GM19238 (cell line): ENCODE data around the gene SHC3.

Experiments used
- DNase-seq: peaks from one replicate; pipeline ENCODE4 v3.0.0; 2011; ENCODE audit warnings: low spot score; ENCODE audit not compliant: insufficient read length

SHC3 gene

GRCh38 chr9:88987661-88988060 lies 191.0 kb downstream of the SHC3 start:
- DNase-seq, result no peak

- no peak for DNase-seq
Measured at GRCh38 chr9:88986776-88987175, 191.8 kb downstream of the SHC3 start.

- DNase-seq, result no peak
Measured at GRCh38 chr9:88985616-88986015, 193.0 kb downstream of the SHC3 start.

GRCh38 chr9:88984543-88984883 lies 194.1 kb downstream of the SHC3 start:
- DNase-seq, result no peak

GRCh38 chr9:88983865-88984542 lies 194.6 kb downstream of the SHC3 start:
- no peak for DNase-seq

- DNase-seq, result no peak
Measured at GRCh38 chr9:88980740-88981203, 197.8 kb downstream of the SHC3 start.

GRCh38 chr9:88979791-88980190 lies 198.8 kb downstream of the SHC3 start:
- no peak for DNase-seq

- DNase-seq, result no peak
Measured at GRCh38 chr9:88979021-88979420, 199.6 kb downstream of the SHC3 start.

- DNase-seq, result no peak
Measured at GRCh38 chr9:88978034-88978433, 200.6 kb downstream of the SHC3 start.

GRCh38 chr9:88976890-88977257 lies 201.7 kb downstream of the SHC3 start:
- no peak for DNase-seq

GRCh38 chr9:88975966-88976889 lies 202.4 kb downstream of the SHC3 start:
- no peak for DNase-seq

GRCh38 chr9:88974641-88975040 lies 204.0 kb downstream of the SHC3 start:
- no peak for DNase-seq

GRCh38 chr9:88973281-88974045 lies 205.2 kb downstream of the SHC3 start:
- DNase-seq, result no peak

- no peak for DNase-seq
Measured at GRCh38 chr9:88972401-88972800, 206.2 kb downstream of the SHC3 start.

- DNase-seq, result no peak
Measured at GRCh38 chr9:88971131-88971960, 207.3 kb downstream of the SHC3 start.

- DNase-seq, result no peak
Measured at GRCh38 chr9:88969646-88970373, 208.8 kb downstream of the SHC3 start.

GRCh38 chr9:88968799-88969198 lies 209.8 kb downstream of the SHC3 start:
- no peak for DNase-seq

GRCh38 chr9:88966894-88967676 lies 211.5 kb downstream of the SHC3 start:
- DNase-seq, result no peak

GRCh38 chr9:88965473-88965872 lies 213.1 kb downstream of the SHC3 start:
- no peak for DNase-seq

- no peak for DNase-seq
Measured at GRCh38 chr9:88960632-88961031, 218.0 kb downstream of the SHC3 start.
